AG10803 (cell line): ENCODE data around the gene PCK1.

Source experiments
- DNase-seq: peaks from one replicate; pipeline ENCODE4 v3.0.0; 2010; ENCODE audit warnings: low read depth
- H3K4me3 ChIP-seq: 2 replicates; pipeline ENCODE4 v1.5.1; 2011; ENCODE audit warnings: mild to moderate bottlenecking, low read length, control low read depth
- TF ChIP-seq, protein P1 (sequence below): conservative IDR thresholded peaks from 2 replicates; pipeline ENCODE4 v1.5.1; 2011; ENCODE audit warnings: mild to moderate bottlenecking, low read length, control low read depth, inconsistent platforms

Gene PCK1

DNA sequence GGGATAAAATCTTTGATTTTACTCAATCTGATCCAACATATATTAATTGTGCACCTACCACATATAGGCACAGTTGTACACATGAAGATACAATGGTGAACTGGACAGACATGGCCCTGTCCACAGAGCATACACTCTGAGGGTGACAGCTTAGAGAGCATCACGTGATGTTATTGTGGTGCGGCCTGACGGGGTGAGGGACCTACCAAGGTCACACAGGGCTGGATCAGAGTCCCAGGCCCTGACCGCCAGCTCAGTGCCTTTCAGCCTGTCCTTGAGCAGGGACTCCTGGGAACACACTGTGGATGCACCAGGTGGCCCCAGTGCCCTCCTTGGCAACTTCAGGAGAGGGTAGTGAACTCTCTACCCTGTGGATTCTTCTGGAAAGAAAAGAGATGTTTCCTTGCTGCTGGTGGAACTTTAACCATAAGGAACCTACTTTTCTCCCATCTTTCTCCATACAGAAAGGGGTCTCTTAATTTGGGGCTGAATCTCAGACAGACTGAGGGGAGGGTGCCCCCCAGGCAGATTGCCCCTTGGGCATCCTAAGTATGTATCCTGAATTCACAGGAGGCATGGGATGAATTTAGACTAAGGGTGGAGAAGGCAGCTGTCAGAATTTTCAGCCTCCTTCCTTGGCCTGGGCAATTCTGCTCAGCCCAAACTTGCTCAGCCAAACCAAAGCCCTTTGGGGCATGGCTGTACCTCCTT is 26.5 kb downstream of the PCK1 start:
- TF ChIP-seq, protein P1, sequence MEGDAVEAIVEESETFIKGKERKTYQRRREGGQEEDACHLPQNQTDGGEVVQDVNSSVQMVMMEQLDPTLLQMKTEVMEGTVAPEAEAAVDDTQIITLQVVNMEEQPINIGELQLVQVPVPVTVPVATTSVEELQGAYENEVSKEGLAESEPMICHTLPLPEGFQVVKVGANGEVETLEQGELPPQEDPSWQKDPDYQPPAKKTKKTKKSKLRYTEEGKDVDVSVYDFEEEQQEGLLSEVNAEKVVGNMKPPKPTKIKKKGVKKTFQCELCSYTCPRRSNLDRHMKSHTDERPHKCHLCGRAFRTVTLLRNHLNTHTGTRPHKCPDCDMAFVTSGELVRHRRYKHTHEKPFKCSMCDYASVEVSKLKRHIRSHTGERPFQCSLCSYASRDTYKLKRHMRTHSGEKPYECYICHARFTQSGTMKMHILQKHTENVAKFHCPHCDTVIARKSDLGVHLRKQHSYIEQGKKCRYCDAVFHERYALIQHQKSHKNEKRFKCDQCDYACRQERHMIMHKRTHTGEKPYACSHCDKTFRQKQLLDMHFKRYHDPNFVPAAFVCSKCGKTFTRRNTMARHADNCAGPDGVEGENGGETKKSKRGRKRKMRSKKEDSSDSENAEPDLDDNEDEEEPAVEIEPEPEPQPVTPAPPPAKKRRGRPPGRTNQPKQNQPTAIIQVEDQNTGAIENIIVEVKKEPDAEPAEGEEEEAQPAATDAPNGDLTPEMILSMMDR, result no peak
- no peak for DNase-seq
- no peak overlapping the region for H3K4me3 ChIP-seq

DNA sequence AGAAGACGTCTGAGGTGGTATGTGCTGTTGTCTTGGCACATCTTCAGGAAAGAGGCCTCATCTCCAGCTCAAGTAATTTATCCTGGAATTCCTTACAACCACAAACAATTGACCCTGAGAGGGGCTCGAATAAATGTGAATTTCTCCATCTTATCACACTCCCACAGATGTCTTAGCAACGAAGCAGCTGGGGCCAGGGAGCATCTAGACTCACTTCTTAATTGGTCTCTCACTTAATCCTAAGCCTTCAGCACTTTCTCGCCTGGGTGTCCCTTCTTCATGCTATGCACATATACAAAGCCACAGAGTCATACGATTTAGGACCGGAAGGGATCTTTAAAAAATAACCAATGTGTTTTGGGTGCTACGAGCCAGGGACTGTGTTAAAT is 27.1 kb downstream of the PCK1 start:
- DNase-seq, result no peak
- H3K4me3 ChIP-seq, result no peak overlapping the region
- TF ChIP-seq, protein P1, result no peak

- no peak overlapping the region for H3K4me3 ChIP-seq
- TF ChIP-seq, protein P1, result no peak
- DNase-seq, result no peak
These were observed 27.7 kb downstream of the PCK1 start for GRCh38 chr20:57588596-57588995.

GRCh38 chr20:57589123-57589727 is 28.3 kb downstream of the PCK1 start:
- no peak overlapping the region for H3K4me3 ChIP-seq
- DNase-seq, result no peak
- TF ChIP-seq, protein P1, result no peak

GRCh38 chr20:57589728-57590484 is 29.0 kb downstream of the PCK1 start:
- DNase-seq, result no peak
- TF ChIP-seq, protein P1, result no peak
- H3K4me3 ChIP-seq, result no peak overlapping the region

GRCh38 chr20:57590485-57591288 is 29.8 kb downstream of the PCK1 start:
- TF ChIP-seq, protein P1, result no peak
- H3K4me3 ChIP-seq, result no peak overlapping the region
- DNase-seq, result no peak
